GM18520 (cell line): Measurements from ENCODE around the gene PJA1.

ENCODE experiments used
- ATAC-seq: cut with Tn5 transposase; IDR thresholded peaks from one replicate; pipeline ENCODE4 v1.9.1; 2021; ENCODE audit not compliant: unreplicated experiment

The PJA1 gene

GRCh38 chrX:69116077-69116476, 49.2 kb downstream of the PJA1 start:
- ATAC-seq, result no peak

GRCh38 chrX:69113723-69114122, 51.5 kb downstream of the PJA1 start:
- no peak for ATAC-seq
